ENCODE results near the gene CAB39.
A peak's percentile ranks its signal among the peaks of the same experiment; 100 is the strongest.
"Not testable (repeated sequence)": the region's sequence is repeated elsewhere in the genome, so short reads cannot be mapped to it uniquely, and the experiment has no call there.

Gene CAB39

GRCh38 chr2:230684270-230685168 lies 28.1 kb upstream of the CAB39 start:
- no peak for DNase-seq (ENCODE audit: low spot score)

- no peak for DNase-seq (ENCODE audit: low spot score)
These were observed 27.5 kb upstream of the CAB39 start for GRCh38 chr2:230685178-230685577.

- DNase-seq (ENCODE audit: low spot score): no peak
These were observed 25.1 kb upstream of the CAB39 start for GRCh38 chr2:230687498-230687897.

- DNase-seq (ENCODE audit: low spot score): no peak
These were observed 24.2 kb upstream of the CAB39 start for GRCh38 chr2:230688490-230688889.

- DNase-seq (ENCODE audit: low spot score): no peak
These were observed 22.2 kb upstream of the CAB39 start for GRCh38 chr2:230690439-230690838.

- DNase-seq (ENCODE audit: low spot score): peak; percentile 36
These were observed 21.5 kb upstream of the CAB39 start for GRCh38 chr2:230691005-230691647.

- no peak for DNase-seq (ENCODE audit: low spot score)
These were observed 19.9 kb upstream of the CAB39 start for GRCh38 chr2:230692760-230693159.

GRCh38 chr2:230693411-230693810 lies 19.2 kb upstream of the CAB39 start:
- DNase-seq (ENCODE audit: low spot score): no peak

GRCh38 chr2:230694241-230694640 lies 18.4 kb upstream of the CAB39 start:
- DNase-seq (ENCODE audit: low spot score): no peak

- no peak for DNase-seq (ENCODE audit: low spot score)
These were observed 17.1 kb upstream of the CAB39 start for GRCh38 chr2:230695551-230695950.

GRCh38 chr2:230696670-230697069 lies 16.0 kb upstream of the CAB39 start:
- no peak for DNase-seq (ENCODE audit: low spot score)

GRCh38 chr2:230697676-230698075 lies 15.0 kb upstream of the CAB39 start:
- no peak for DNase-seq (ENCODE audit: low spot score)

- not testable (repeated sequence) for DNase-seq (ENCODE audit: low spot score)
These were observed 13.9 kb upstream of the CAB39 start for GRCh38 chr2:230698753-230699152.

- DNase-seq (ENCODE audit: low spot score): no peak
These were observed 12.2 kb upstream of the CAB39 start for GRCh38 chr2:230700447-230700846.

- no peak for DNase-seq (ENCODE audit: low spot score)
These were observed 11.3 kb upstream of the CAB39 start for GRCh38 chr2:230701308-230701707.

- not testable (repeated sequence) for DNase-seq (ENCODE audit: low spot score)
These were observed 10.2 kb upstream of the CAB39 start for GRCh38 chr2:230702457-230702856.

GRCh38 chr2:230703514-230703913 lies 9.1 kb upstream of the CAB39 start:
- no peak for DNase-seq (ENCODE audit: low spot score)

- no peak for DNase-seq (ENCODE audit: low spot score)
These were observed 6.6 kb upstream of the CAB39 start for GRCh38 chr2:230706053-230706521.

- DNase-seq (ENCODE audit: low spot score): no peak
These were observed 5.7 kb upstream of the CAB39 start for GRCh38 chr2:230706966-230707365.

GRCh38 chr2:230708204-230708603 lies 4.4 kb upstream of the CAB39 start:
- no peak for DNase-seq (ENCODE audit: low spot score)

- DNase-seq (ENCODE audit: low spot score): no peak
These were observed 1.4 kb upstream of the CAB39 start for GRCh38 chr2:230711224-230711623.

GRCh38 chr2:230713331-230714135 lies 891 bp downstream of the CAB39 start:
- DNase-seq (ENCODE audit: low spot score): peak; percentile 37

- DNase-seq (ENCODE audit: low spot score): peak; percentile 83
These were observed 1.5 kb downstream of the CAB39 start for GRCh38 chr2:230714136-230714480.
